HEK293 (cell line): ENCODE results near the gene CS.
A peak's percentile ranks its signal among the peaks of the same experiment; 100 is the strongest.

Source experiments
- BCL6B ChIP-seq: fragments of 450-650 bp; formaldehyde crosslinking; IDR thresholded peaks from 2 replicates; pipeline ENCODE4 v1.5.1; 2017; ENCODE audit warnings: missing biosample characterization, missing genetic modification characterization
- GLI2 ChIP-seq: fragments of 450-650 bp; formaldehyde crosslinking; IDR thresholded peaks from 2 replicates; pipeline ENCODE4; 2017; ENCODE audit warnings: missing biosample characterization, missing genetic modification characterization, low read depth, borderline replicate concordance
- GLIS1 ChIP-seq: fragments of 450-650 bp; formaldehyde crosslinking; IDR thresholded peaks from 2 replicates; pipeline ENCODE4 v1.5.1; 2016; ENCODE audit warnings: missing biosample characterization, missing genetic modification characterization
- HIC1 ChIP-seq: fragments of 450-650 bp; formaldehyde crosslinking; IDR thresholded peaks from 2 replicates; pipeline ENCODE4 v1.5.1; 2016; ENCODE audit warnings: missing biosample characterization, missing genetic modification characterization
- REPIN1 ChIP-seq: fragments of 450-650 bp; formaldehyde crosslinking; IDR thresholded peaks from 2 replicates; pipeline ENCODE4 v1.5.1; 2017; ENCODE audit warnings: missing biosample characterization, missing genetic modification characterization, low read depth
- SALL2 ChIP-seq: fragments of 450-650 bp; formaldehyde crosslinking; IDR thresholded peaks from 2 replicates; pipeline ENCODE4 v1.5.0; 2017; ENCODE audit warnings: missing biosample characterization, mild to moderate bottlenecking, missing genetic modification characterization, borderline replicate concordance
- YY1 ChIP-seq: fragments of 450-650 bp; formaldehyde crosslinking; IDR thresholded peaks from 2 replicates; pipeline ENCODE4 v1.5.1; 2018; ENCODE audit warnings: missing biosample characterization, missing genetic modification characterization
- YY2 ChIP-seq: fragments of 450-650 bp; formaldehyde crosslinking; IDR thresholded peaks from 2 replicates; pipeline ENCODE4 v1.5.1; 2016; ENCODE audit warnings: missing biosample characterization, missing genetic modification characterization
- ZFHX2 ChIP-seq: fragments of 450-650 bp; formaldehyde crosslinking; conservative IDR thresholded peaks from 2 replicates; pipeline ENCODE4 v1.5.1; 2016; ENCODE audit warnings: missing biosample characterization, missing genetic modification characterization
- ZIC2 ChIP-seq: fragments of 450-650 bp; formaldehyde crosslinking; IDR thresholded peaks from 2 replicates; pipeline ENCODE4 v1.5.1; 2016; ENCODE audit warnings: missing biosample characterization, missing genetic modification characterization
- ZNF146 ChIP-seq: fragments of 450-650 bp; formaldehyde crosslinking; IDR thresholded peaks from 2 replicates; pipeline ENCODE4 v1.5.1; 2016; ENCODE audit warnings: missing biosample characterization, missing genetic modification characterization
- ZNF169 ChIP-seq: fragments of 450-650 bp; formaldehyde crosslinking; IDR thresholded peaks from 2 replicates; pipeline ENCODE4 v1.5.1; 2016; ENCODE audit warnings: missing biosample characterization, missing genetic modification characterization
- ZNF174 ChIP-seq: fragments of 450-650 bp; formaldehyde crosslinking; IDR thresholded peaks from 2 replicates; pipeline ENCODE4 v1.5.0; 2017; ENCODE audit warnings: missing biosample characterization, mild to moderate bottlenecking, missing genetic modification characterization
- ZNF19 ChIP-seq: fragments of 450-650 bp; formaldehyde crosslinking; IDR thresholded peaks from 2 replicates; pipeline ENCODE4; 2016; ENCODE audit warnings: missing biosample characterization, missing genetic modification characterization, low read depth
- ZNF202 ChIP-seq: fragments of 450-650 bp; formaldehyde crosslinking; IDR thresholded peaks from 2 replicates; pipeline ENCODE4 v1.5.1; 2016; ENCODE audit warnings: missing biosample characterization, missing genetic modification characterization, borderline replicate concordance
- ZNF274 ChIP-seq, 2 experiments: fragments of 200-500 bp in 1 of 2; fragments of 450-650 bp in 1 of 2; sonication (Bioruptor generic) in 1 of 2; formaldehyde crosslinking in 1 of 2; IDR thresholded peaks; 2 replicates each; pipeline versions ENCODE4 v1.5.1 to v1.6.1; 2014 to 2016; ENCODE audit warnings: borderline replicate concordance in 1 of 2, inconsistent platforms in 1 of 2, low read length in 1 of 2, missing biosample characterization in 1 of 2, missing genetic modification characterization in 1 of 2
- ZNF292 ChIP-seq: fragments of 450-650 bp; formaldehyde crosslinking; IDR thresholded peaks from 2 replicates; pipeline ENCODE4 v1.5.1; 2016; ENCODE audit warnings: low read depth, missing biosample characterization, missing genetic modification characterization, borderline replicate concordance
- ZNF341 ChIP-seq: fragments of 450-650 bp; formaldehyde crosslinking; IDR thresholded peaks from 2 replicates; pipeline ENCODE4; 2016; ENCODE audit warnings: low read depth, missing biosample characterization, missing genetic modification characterization
- ZNF37A ChIP-seq: fragments of 450-650 bp; IDR thresholded peaks from 2 replicates; pipeline ENCODE4 v1.5.1; 2018; ENCODE audit warnings: missing biosample characterization, missing genetic modification characterization
- ZNF398 ChIP-seq: fragments of 450-650 bp; formaldehyde crosslinking; IDR thresholded peaks from 2 replicates; pipeline ENCODE4 v1.5.1; 2017; ENCODE audit warnings: missing biosample characterization, missing genetic modification characterization
- ZNF416 ChIP-seq: fragments of 450-650 bp; formaldehyde crosslinking; IDR thresholded peaks from 2 replicates; pipeline ENCODE4 v1.5.1; 2016; ENCODE audit warnings: missing biosample characterization, missing genetic modification characterization
- ZNF433 ChIP-seq: fragments of 450-650 bp; formaldehyde crosslinking; IDR thresholded peaks from 2 replicates; pipeline ENCODE4 v1.5.1; 2016; ENCODE audit warnings: missing biosample characterization, missing genetic modification characterization, low read depth
- ZNF510 ChIP-seq: fragments of 450-650 bp; formaldehyde crosslinking; IDR thresholded peaks from 2 replicates; pipeline ENCODE4 v1.5.1; 2018; ENCODE audit warnings: mild to moderate bottlenecking, missing genetic modification characterization, missing biosample characterization; ENCODE audit not compliant: insufficient replicate concordance
- ZNF544 ChIP-seq: fragments of 450-650 bp; formaldehyde crosslinking; IDR thresholded peaks from 2 replicates; pipeline ENCODE4 v1.5.0; 2017; ENCODE audit warnings: missing biosample characterization, missing genetic modification characterization
- ZNF580 ChIP-seq: fragments of 450-650 bp; formaldehyde crosslinking; IDR thresholded peaks from 2 replicates; pipeline ENCODE4 v1.5.1; 2016; ENCODE audit warnings: missing biosample characterization, missing genetic modification characterization
- ZNF600 ChIP-seq: fragments of 450-650 bp; formaldehyde crosslinking; IDR thresholded peaks from 2 replicates; pipeline ENCODE4 v1.5.1; 2016; ENCODE audit warnings: missing biosample characterization, missing genetic modification characterization
- ZNF692 ChIP-seq: fragments of 450-650 bp; formaldehyde crosslinking; IDR thresholded peaks from 2 replicates; pipeline ENCODE4 v1.5.1; 2016; ENCODE audit warnings: missing biosample characterization, missing genetic modification characterization
- ZNF704 ChIP-seq: fragments of 450-650 bp; formaldehyde crosslinking; IDR thresholded peaks from 2 replicates; pipeline ENCODE4 v1.5.1; 2016; ENCODE audit warnings: missing biosample characterization, missing genetic modification characterization
- ZNF777 ChIP-seq: fragments of 450-650 bp; formaldehyde crosslinking; IDR thresholded peaks from 2 replicates; pipeline ENCODE4 v1.5.1; 2017; ENCODE audit warnings: missing biosample characterization, missing genetic modification characterization, borderline replicate concordance
- ZSCAN23 ChIP-seq: fragments of 450-650 bp; formaldehyde crosslinking; IDR thresholded peaks from 2 replicates; pipeline ENCODE4 v1.5.1; 2016; ENCODE audit warnings: missing biosample characterization, missing genetic modification characterization
- ZXDB ChIP-seq: fragments of 450-650 bp; formaldehyde crosslinking; IDR thresholded peaks from 2 replicates; pipeline ENCODE4 v1.5.1; 2016; ENCODE audit warnings: missing biosample characterization, missing genetic modification characterization

CS gene

GRCh38 chr12:56266693-56267442, 33.3 kb downstream of the CS start, which contains the start of gene COQ10A (continued):
- TF ChIP-seq ZNF292 (tag by site-specific recombination), result no peak
- TF ChIP-seq ZNF174 (tag by site-specific recombination), result no peak
- TF ChIP-seq ZNF19, result no peak
- TF ChIP-seq ZXDB, result peak; percentile 93
- TF ChIP-seq ZNF580 (tag by site-specific recombination), result peak; percentile 89
- peak; percentile 65; the same call in 1 of the 2 replicates for TF ChIP-seq YY1
- no peak for TF ChIP-seq ZNF398
- TF ChIP-seq ZNF692 (tag by site-specific recombination), result peak; percentile 91
- no peak for TF ChIP-seq YY2 (tag by site-specific recombination)
- peak; percentile 31; the same call in 1 of the 2 replicates for TF ChIP-seq ZNF146 (tag by site-specific recombination)
- peak; percentile 74 for TF ChIP-seq ZIC2 (tag by site-specific recombination)
- no peak for TF ChIP-seq ZNF510 (tag by site-specific recombination)
- TF ChIP-seq ZSCAN23, result 0 out of 2 replicates have a peak, but pooled peaks have one; percentile 47
- no peak for TF ChIP-seq ZNF704 (tag by site-specific recombination)
- TF ChIP-seq ZNF37A, result no peak
- peak; percentile 71 for TF ChIP-seq GLIS1 (tag by site-specific recombination)
- no peak for TF ChIP-seq ZNF202
- TF ChIP-seq GLI2 (tag by site-specific recombination), result no peak
- TF ChIP-seq REPIN1 (tag by site-specific recombination), result no peak
- TF ChIP-seq ZNF169 (tag by site-specific recombination), result no peak
- no peak for TF ChIP-seq ZNF416 (tag by site-specific recombination)
- peak; percentile 20; the same call in 1 of the 2 replicates for TF ChIP-seq HIC1 (tag by site-specific recombination)
- TF ChIP-seq ZNF544 (tag by site-specific recombination), result no peak
- peak; percentile 91 for TF ChIP-seq ZNF600 (tag by site-specific recombination)
- TF ChIP-seq ZNF433 (tag by site-specific recombination), result no peak
- no peak for TF ChIP-seq ZNF274 (IDR thresholded peaks at IDR 0.05; ENCODE audit: low read length)
- TF ChIP-seq ZNF274 (tag by site-specific recombination; IDR thresholded peaks at IDR 0.05; ENCODE audit: borderline replicate concordance), result no peak
- no peak for TF ChIP-seq ZNF777 (tag by site-specific recombination)
- peak; percentile 92 for TF ChIP-seq ZNF341 (tag by site-specific recombination)
- TF ChIP-seq SALL2 (tag by site-specific recombination), result no peak
- peak; percentile 31; the same call in 1 of the 2 replicates for TF ChIP-seq ZFHX2 (tag by site-specific recombination)
- TF ChIP-seq BCL6B (tag by site-specific recombination), result no peak
